ENCODE data around the gene HDAC11.
"Not testable (repeated sequence)": the region's sequence is repeated elsewhere in the genome, so short reads cannot be mapped to it uniquely, and the experiment has no call there.

The HDAC11 gene

GRCh38 chr3:13479582-13480339 is at the start of gene HDAC11:
TSS of gene HDAC11 (plus strand) at chr3:13480306. CDS start at chr3:13480348, 42 bp downstream.
- ATAC-seq: peak; percentile 97 to 98

GRCh38 chr3:13430411-13430875 is 49.7 kb upstream of the HDAC11 start:
- not testable (repeated sequence) for ATAC-seq

GRCh38 chr3:13432093-13432492 is 48.0 kb upstream of the HDAC11 start:
- no peak for ATAC-seq

- ATAC-seq: no peak
These were observed 46.2 kb upstream of the HDAC11 start for GRCh38 chr3:13433912-13434311.

- ATAC-seq: not testable (repeated sequence)
These were observed 43.9 kb upstream of the HDAC11 start for GRCh38 chr3:13436213-13436612.

- ATAC-seq: no peak
These were observed 39.8 kb upstream of the HDAC11 start for GRCh38 chr3:13440204-13440817.

- not testable (repeated sequence) for ATAC-seq
These were observed 37.2 kb upstream of the HDAC11 start for GRCh38 chr3:13442882-13443281.

- ATAC-seq: peak; percentile 66 to 74
These were observed 28.8 kb upstream of the HDAC11 start for GRCh38 chr3:13451301-13451673.

- no peak for ATAC-seq
These were observed 27.4 kb upstream of the HDAC11 start for GRCh38 chr3:13452490-13453335.

- ATAC-seq: no peak
These were observed 24.5 kb upstream of the HDAC11 start for GRCh38 chr3:13455644-13456043.

- ATAC-seq: no peak
These were observed 22.5 kb upstream of the HDAC11 start for GRCh38 chr3:13457593-13457992.

- ATAC-seq: no peak
These were observed 20.3 kb upstream of the HDAC11 start for GRCh38 chr3:13459605-13460340.

GRCh38 chr3:13460341-13460736 is 19.8 kb upstream of the HDAC11 start:
- ATAC-seq: no peak

GRCh38 chr3:13461169-13462124 is 18.7 kb upstream of the HDAC11 start:
- peak; percentile 81 to 88 for ATAC-seq

GRCh38 chr3:13462125-13462629 is 17.9 kb upstream of the HDAC11 start:
- no peak for ATAC-seq

- ATAC-seq: no peak
These were observed 17.3 kb upstream of the HDAC11 start for GRCh38 chr3:13462822-13463221.

GRCh38 chr3:13463618-13464400 is 16.3 kb upstream of the HDAC11 start:
- no peak for ATAC-seq

- ATAC-seq: no peak
These were observed 14.8 kb upstream of the HDAC11 start for GRCh38 chr3:13465236-13465873.

GRCh38 chr3:13466781-13467180 is 13.3 kb upstream of the HDAC11 start:
- ATAC-seq: no peak

Measured in activated CD4-positive, CD25-positive, alpha-beta regulatory T cell treated with anti-CD3 and anti-CD28 coated beads, Interleukin-2, amount 50 U/mL, for 24 hours (primary cell).